Measurements from ENCODE around the gene FBXW7.

DNA sequence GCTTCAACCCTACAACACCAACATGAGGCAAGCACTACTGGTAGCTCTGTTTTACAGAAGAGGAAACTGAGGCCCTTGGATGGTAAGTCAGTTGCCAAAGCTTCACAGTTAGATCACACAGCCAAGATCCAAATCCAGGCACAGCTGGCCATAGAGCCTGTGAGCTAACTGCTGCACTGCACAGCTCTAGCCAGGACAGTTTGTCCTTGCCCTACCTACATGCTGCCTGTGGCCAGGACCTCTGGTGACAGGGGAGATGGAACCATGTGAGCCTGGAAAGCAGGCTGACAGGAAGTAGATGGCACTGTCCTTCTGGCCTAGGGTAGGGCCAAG, 257.8 kb downstream of the FBXW7 start:
- TF ChIP-seq, protein P1, sequence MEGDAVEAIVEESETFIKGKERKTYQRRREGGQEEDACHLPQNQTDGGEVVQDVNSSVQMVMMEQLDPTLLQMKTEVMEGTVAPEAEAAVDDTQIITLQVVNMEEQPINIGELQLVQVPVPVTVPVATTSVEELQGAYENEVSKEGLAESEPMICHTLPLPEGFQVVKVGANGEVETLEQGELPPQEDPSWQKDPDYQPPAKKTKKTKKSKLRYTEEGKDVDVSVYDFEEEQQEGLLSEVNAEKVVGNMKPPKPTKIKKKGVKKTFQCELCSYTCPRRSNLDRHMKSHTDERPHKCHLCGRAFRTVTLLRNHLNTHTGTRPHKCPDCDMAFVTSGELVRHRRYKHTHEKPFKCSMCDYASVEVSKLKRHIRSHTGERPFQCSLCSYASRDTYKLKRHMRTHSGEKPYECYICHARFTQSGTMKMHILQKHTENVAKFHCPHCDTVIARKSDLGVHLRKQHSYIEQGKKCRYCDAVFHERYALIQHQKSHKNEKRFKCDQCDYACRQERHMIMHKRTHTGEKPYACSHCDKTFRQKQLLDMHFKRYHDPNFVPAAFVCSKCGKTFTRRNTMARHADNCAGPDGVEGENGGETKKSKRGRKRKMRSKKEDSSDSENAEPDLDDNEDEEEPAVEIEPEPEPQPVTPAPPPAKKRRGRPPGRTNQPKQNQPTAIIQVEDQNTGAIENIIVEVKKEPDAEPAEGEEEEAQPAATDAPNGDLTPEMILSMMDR (IDR thresholded peaks at IDR 0.05): no peak
- no peak for TF ChIP-seq POLR2A (IDR thresholded peaks at IDR 0.05)
- TF ChIP-seq POLR2AphosphoS5 (IDR thresholded peaks at IDR 0.05): no peak
